ENCODE measurements around the gene POLR3C.

POLR3C gene

GRCh38 chr1:145874646-145875045 lies 50.6 kb downstream of the POLR3C start:
- no peak for DNase-seq

GRCh38 chr1:145877923-145878486 lies 54.0 kb downstream of the POLR3C start:
- DNase-seq = no peak

- DNase-seq = no peak
Measured at GRCh38 chr1:145878724-145879123, 54.7 kb downstream of the POLR3C start.

- DNase-seq = peak; percentile 4
Measured at GRCh38 chr1:145879775-145880174, 55.8 kb downstream of the POLR3C start.

GRCh38 chr1:145884675-145885074 lies 60.7 kb downstream of the POLR3C start:
- DNase-seq = no peak

- no peak for DNase-seq
Measured at GRCh38 chr1:145885738-145886287, 61.8 kb downstream of the POLR3C start, which contains the start of gene ANKRD35. TSS of gene ANKRD35 (minus strand) at chr1:145885866. CDS start at chr1:145885758, 108 bp downstream.

- no peak for DNase-seq
Measured at GRCh38 chr1:145886390-145886789, 62.4 kb downstream of the POLR3C start.

GRCh38 chr1:145886816-145887215 lies 62.8 kb downstream of the POLR3C start:
- DNase-seq = no peak

- DNase-seq = no peak
Measured at GRCh38 chr1:145887631-145888030, 63.6 kb downstream of the POLR3C start.

GRCh38 chr1:145889722-145890121 lies 65.7 kb downstream of the POLR3C start:
- peak; percentile 36 for DNase-seq

- no peak for DNase-seq
Measured at GRCh38 chr1:145891143-145891542, 67.1 kb downstream of the POLR3C start.

- peak; percentile 46 for DNase-seq
Measured at GRCh38 chr1:145891587-145892485, 67.8 kb downstream of the POLR3C start.

GRCh38 chr1:145892486-145893087 lies 68.6 kb downstream of the POLR3C start:
- no peak for DNase-seq

GRCh38 chr1:145893306-145894055 lies 69.5 kb downstream of the POLR3C start:
- DNase-seq = no peak

All from GF-D8 (cell line).